ENCODE results near the gene JAM3.
A peak's percentile ranks its signal among the peaks of the same experiment; 100 is the strongest.

The JAM3 gene

DNA sequence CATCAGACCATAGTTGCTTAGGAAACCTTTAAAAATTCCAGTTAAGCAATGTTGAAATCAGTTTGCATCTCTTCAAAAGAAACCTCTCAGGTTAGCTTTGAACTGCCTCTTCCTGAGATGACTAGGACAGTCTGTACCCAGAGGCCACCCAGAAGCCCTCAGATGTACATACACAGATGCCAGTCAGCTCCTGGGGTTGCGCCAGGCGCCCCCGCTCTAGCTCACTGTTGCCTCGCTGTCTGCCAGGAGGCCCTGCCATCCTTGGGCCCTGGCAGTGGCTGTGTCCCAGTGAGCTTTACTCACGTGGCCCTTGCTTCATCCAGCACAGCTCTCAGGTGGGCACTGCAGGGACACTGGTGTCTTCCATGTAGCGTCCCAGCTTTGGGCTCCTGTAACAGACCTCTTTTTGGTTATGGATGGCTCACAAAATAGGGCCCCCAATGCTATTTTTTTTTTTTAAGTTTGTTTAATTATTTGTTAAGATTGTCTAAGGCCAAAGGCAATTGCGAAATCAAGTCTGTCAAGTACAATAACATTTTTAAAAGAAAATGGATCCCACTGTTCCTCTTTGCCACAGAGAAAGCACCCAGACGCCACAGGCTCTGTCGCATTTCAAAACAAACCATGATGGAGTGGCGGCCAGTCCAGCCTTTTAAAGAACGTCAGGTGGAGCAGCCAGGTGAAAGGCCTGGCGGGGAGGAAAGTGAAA is 81.5 kb downstream of the JAM3 start:
- Histone ChIP-seq H3K9me3 (ENCODE audit: insufficient read depth, low read length) (no peaks in the 10 kb centered on the region), H3K27me3 (ENCODE audit: insufficient read depth, insufficient read length) (no peaks in the 10 kb centered on the region), H3K9ac (ENCODE audit: insufficient read length, low read depth) (no peak overlapping the region), H3K36me3 (ENCODE audit: insufficient read depth, insufficient read length, low read length) (peaks cover 92% of the 10 kb centered on the region), H3K4me3 (ENCODE audit: insufficient read length, low read depth) (no peak overlapping the region), H3K4me1 (ENCODE audit: insufficient read depth, insufficient read length) (no peaks in the 10 kb centered on the region)
- no peak for TF ChIP-seq YY1 (IDR thresholded peaks at IDR 0.05; ENCODE audit: insufficient read depth, insufficient read length)
- no peak for TF ChIP-seq SUZ12 (IDR thresholded peaks at IDR 0.05; ENCODE audit: extremely low read depth, insufficient read depth, insufficient read length)
- TF ChIP-seq ZNF274 (IDR thresholded peaks at IDR 0.05; ENCODE audit: low read depth, low read length), result no peak
- DNase-seq (ENCODE audit: low read depth, low spot score), result no peak

- peaks cover 92% of the 10 kb centered on the region for H3K36me3 ChIP-seq (ENCODE audit: insufficient read depth, insufficient read length, low read length)
- no peak overlapping the region for H3K4me3 ChIP-seq (ENCODE audit: insufficient read length, low read depth)
- no peak for TF ChIP-seq SUZ12 (IDR thresholded peaks at IDR 0.05; ENCODE audit: extremely low read depth, insufficient read depth, insufficient read length)
- TF ChIP-seq ZNF274 (IDR thresholded peaks at IDR 0.05; ENCODE audit: low read depth, low read length), result no peak
- no peak for TF ChIP-seq YY1 (IDR thresholded peaks at IDR 0.05; ENCODE audit: insufficient read depth, insufficient read length)
- no peaks in the 10 kb centered on the region for H3K9me3 ChIP-seq (ENCODE audit: insufficient read depth, low read length)
- H3K4me1 ChIP-seq (ENCODE audit: insufficient read depth, insufficient read length), result no peaks in the 10 kb centered on the region
- no peak for DNase-seq (ENCODE audit: low read depth, low spot score)
- H3K27me3 ChIP-seq (ENCODE audit: insufficient read depth, insufficient read length), result no peaks in the 10 kb centered on the region
- no peak overlapping the region for H3K9ac ChIP-seq (ENCODE audit: insufficient read length, low read depth)
Observed at GRCh38 chr11:134151083-134151747, 82.3 kb downstream of the JAM3 start.

GRCh38 chr11:134152696-134153095 is 83.8 kb downstream of the JAM3 start:
- TF ChIP-seq SUZ12 (IDR thresholded peaks at IDR 0.05; ENCODE audit: extremely low read depth, insufficient read depth, insufficient read length), result no peak
- TF ChIP-seq YY1 (IDR thresholded peaks at IDR 0.05; ENCODE audit: insufficient read depth, insufficient read length), result no peak
- TF ChIP-seq ZNF274 (IDR thresholded peaks at IDR 0.05; ENCODE audit: low read depth, low read length), result no peak
- H3K36me3 ChIP-seq (ENCODE audit: insufficient read depth, insufficient read length, low read length), result peaks cover 91% of the 10 kb centered on the region

GRCh38 chr11:134153147-134153905 is 84.5 kb downstream of the JAM3 start:
- Histone ChIP-seq H3K27me3 (ENCODE audit: insufficient read depth, insufficient read length) (no peaks in the 10 kb centered on the region), H3K4me3 (ENCODE audit: insufficient read length, low read depth) (no peak overlapping the region), H3K9me3 (ENCODE audit: insufficient read depth, low read length) (no peaks in the 10 kb centered on the region), H3K36me3 (ENCODE audit: insufficient read depth, insufficient read length, low read length) (peaks cover 92% of the 10 kb centered on the region), H3K4me1 (ENCODE audit: insufficient read depth, insufficient read length) (no peaks in the 10 kb centered on the region), H3K9ac (ENCODE audit: insufficient read length, low read depth) (no peak overlapping the region)
- TF ChIP-seq SUZ12 (IDR thresholded peaks at IDR 0.05; ENCODE audit: extremely low read depth, insufficient read depth, insufficient read length) (no peak), ZNF274 (IDR thresholded peaks at IDR 0.05; ENCODE audit: low read depth, low read length) (no peak), YY1 (IDR thresholded peaks at IDR 0.05; ENCODE audit: insufficient read depth, insufficient read length) (no peak)
- DNase-seq (ENCODE audit: low read depth, low spot score), result no peak

More at GRCh38 chr11:134152696-134153095, 83.8 kb downstream of the JAM3 start:
- Histone ChIP-seq H3K9ac (ENCODE audit: insufficient read length, low read depth) (peak overlapping the region; percentile 2), H3K4me1 (ENCODE audit: insufficient read depth, insufficient read length) (no peaks in the 10 kb centered on the region), H3K27me3 (ENCODE audit: insufficient read depth, insufficient read length) (no peaks in the 10 kb centered on the region), H3K9me3 (ENCODE audit: insufficient read depth, low read length) (no peaks in the 10 kb centered on the region), H3K4me3 (ENCODE audit: insufficient read length, low read depth) (no peak overlapping the region)
- DNase-seq (ENCODE audit: low read depth, low spot score), result no peak

- no peaks in the 10 kb centered on the region for H3K27me3 ChIP-seq (ENCODE audit: insufficient read depth, insufficient read length)
- peaks cover 4% of the 10 kb centered on the region; the same call in 1 of the 2 replicates for H3K9me3 ChIP-seq (ENCODE audit: insufficient read depth, low read length)
- no peak for DNase-seq (ENCODE audit: low read depth, low spot score)
- H3K4me3 ChIP-seq (ENCODE audit: insufficient read length, low read depth), result no peak overlapping the region
- H3K4me1 ChIP-seq (ENCODE audit: insufficient read depth, insufficient read length), result no peaks in the 10 kb centered on the region
- peaks cover 90% of the 10 kb centered on the region for H3K36me3 ChIP-seq (ENCODE audit: insufficient read depth, insufficient read length, low read length)
- no peak overlapping the region for H3K9ac ChIP-seq (ENCODE audit: insufficient read length, low read depth)
- TF ChIP-seq ZNF274 (IDR thresholded peaks at IDR 0.05; ENCODE audit: low read depth, low read length), result no peak
- no peak for TF ChIP-seq SUZ12 (IDR thresholded peaks at IDR 0.05; ENCODE audit: extremely low read depth, insufficient read depth, insufficient read length)
- TF ChIP-seq YY1 (IDR thresholded peaks at IDR 0.05; ENCODE audit: insufficient read depth, insufficient read length), result no peak
Observed at GRCh38 chr11:134154441-134154840, 85.6 kb downstream of the JAM3 start.

- Histone ChIP-seq H3K9me3 (ENCODE audit: insufficient read depth, low read length) (peaks cover 14% of the 10 kb centered on the region; the same call in 1 of the 2 replicates), H3K27me3 (ENCODE audit: insufficient read depth, insufficient read length) (no peaks in the 10 kb centered on the region), H3K4me1 (ENCODE audit: insufficient read depth, insufficient read length) (no peaks in the 10 kb centered on the region), H3K4me3 (ENCODE audit: insufficient read length, low read depth) (no peak overlapping the region), H3K36me3 (ENCODE audit: insufficient read depth, insufficient read length, low read length) (peaks cover 90% of the 10 kb centered on the region), H3K9ac (ENCODE audit: insufficient read length, low read depth) (no peak overlapping the region)
- DNase-seq (ENCODE audit: low read depth, low spot score), result no peak
- TF ChIP-seq YY1 (IDR thresholded peaks at IDR 0.05; ENCODE audit: insufficient read depth, insufficient read length), result no peak
- no peak for TF ChIP-seq ZNF274 (IDR thresholded peaks at IDR 0.05; ENCODE audit: low read depth, low read length)
- no peak for TF ChIP-seq SUZ12 (IDR thresholded peaks at IDR 0.05; ENCODE audit: extremely low read depth, insufficient read depth, insufficient read length)
Observed at GRCh38 chr11:134155456-134155855, 86.6 kb downstream of the JAM3 start.
